GM23338 (cell line): ENCODE measurements around the gene EXOC6B. TPM values are rescaled to one million over a fixed set of nuclear protein-coding genes. Genes with fewer than 3 reads are reported as not detected.

Experiments used
- ATAC-seq: fragments of 200-7000 bp; cut with Tn5 transposase; 3 replicates; pipeline ENCODE4 v1.9.1; 2020
- DNase-seq: peaks from one replicate; pipeline ENCODE4 v3.0.0-alpha.2; 2015; ENCODE audit warnings: low spot score
- H2AFZ ChIP-seq: fragments of 200-600 bp; sonication (generic); 2 replicates; pipeline ENCODE4 v1.8.0; 2016; ENCODE audit warnings: antibody characterized with exemption, mild to moderate bottlenecking, moderate library complexity
- H3F3A ChIP-seq: fragments of 200-600 bp; sonication (generic); replicated peaks from 2 replicates; pipeline ENCODE4 v1.8.0; 2017; ENCODE audit warnings: antibody characterized with exemption, mixed run types, low read depth
- H3K27ac ChIP-seq: fragments of 200-600 bp; sonication (generic); 2 replicates; pipeline ENCODE4 v1.6.1; 2016; ENCODE audit warnings: low read depth
- H3K27me3 ChIP-seq: fragments of 200-600 bp; sonication (generic); 2 replicates; pipeline ENCODE4 v1.8.0; 2016; ENCODE audit warnings: mild to moderate bottlenecking, mixed run types, moderate library complexity; ENCODE audit not compliant: insufficient read depth
- H3K36me3 ChIP-seq: fragments of 200-600 bp; sonication (generic); 2 replicates; pipeline ENCODE4 v1.8.0; 2016; ENCODE audit warnings: mild to moderate bottlenecking; ENCODE audit not compliant: insufficient read depth
- H3K4me1 ChIP-seq: fragments of 200-600 bp; sonication (generic); 2 replicates; pipeline ENCODE4 v1.8.0; 2016; ENCODE audit warnings: mild to moderate bottlenecking, moderate library complexity; ENCODE audit not compliant: insufficient read depth
- H3K4me2 ChIP-seq: fragments of 200-600 bp; sonication (generic); 2 replicates; pipeline ENCODE4 v1.7.1; 2017; ENCODE audit warnings: mixed run types
- H3K4me3 ChIP-seq: fragments of 200-600 bp; sonication (generic); 2 replicates; pipeline ENCODE4 v1.6.1; 2016; ENCODE audit warnings: mixed run types
- H3K79me2 ChIP-seq: fragments of 200-600 bp; sonication (generic); replicated peaks from 2 replicates; pipeline ENCODE4 v1.8.0; 2017; ENCODE audit warnings: mild to moderate bottlenecking; ENCODE audit not compliant: insufficient read depth
- H3K9me2 ChIP-seq: fragments of 200-600 bp; sonication (generic); 2 replicates; pipeline ENCODE4 v1.8.0; 2017; ENCODE audit not compliant: insufficient read depth
- H4K20me1 ChIP-seq: fragments of 200-600 bp; sonication (generic); replicated peaks from 2 replicates; pipeline ENCODE4 v1.8.0; 2017; ENCODE audit warnings: mild to moderate bottlenecking; ENCODE audit not compliant: insufficient read depth
- H3K27ac Mint-ChIP-seq: 2 replicates; pipeline ENCODE4 v1.8.0; 2020; ENCODE audit warnings: inconsistent platforms, mild to moderate bottlenecking, moderate library complexity, mixed read lengths
- H3K27me3 Mint-ChIP-seq: 3 replicates; pipeline ENCODE4 v1.8.0; 2022; ENCODE audit warnings: low read depth, mild to moderate bottlenecking, moderate library complexity, mixed read lengths, inconsistent platforms; ENCODE audit not compliant: insufficient read depth, poor library complexity
- H3K36me3 Mint-ChIP-seq: 3 replicates; pipeline ENCODE4 v1.8.0; 2021; ENCODE audit warnings: low read depth, mild to moderate bottlenecking, inconsistent platforms, moderate library complexity, mixed read lengths
- H3K4me1 Mint-ChIP-seq: 3 replicates; pipeline ENCODE4 v1.8.0; 2020; ENCODE audit warnings: mild to moderate bottlenecking, inconsistent platforms, mixed read lengths
- H3K4me3 Mint-ChIP-seq: 3 replicates; pipeline ENCODE4 v1.8.0; 2021; ENCODE audit warnings: moderate library complexity, mild to moderate bottlenecking, inconsistent platforms, mixed read lengths
- H3K9me3 Mint-ChIP-seq: 3 replicates; pipeline ENCODE4 v1.8.0; 2020; ENCODE audit warnings: moderate library complexity, mild to moderate bottlenecking, inconsistent platforms, mixed read lengths
- CREB1 ChIP-seq: fragments of 250-450 bp; sonication (Bioruptor Pico); IDR thresholded peaks from 2 replicates; pipeline ENCODE4 v1.5.0; 2020; ENCODE audit warnings: low read depth, mild to moderate bottlenecking, moderate library complexity
- CTCF ChIP-seq, 2 experiments: fragments of 200-600 bp in 1 of 2; sonication (generic) in 1 of 2; conservative IDR thresholded peaks; 2 replicates each; pipeline versions ENCODE4 v1.5.1 to v1.6.1; 2016 to 2017; ENCODE audit warnings: antibody characterized with exemption in 2 of 2, low read depth in 2 of 2, mild to moderate bottlenecking in 2 of 2, moderate library complexity in 1 of 2
- EZH2 ChIP-seq: fragments of 200-600 bp; sonication (generic); IDR thresholded peaks from one replicate; pipeline ENCODE4 v1.8.0; 2017; ENCODE audit warnings: antibody characterized with exemption, mild to moderate bottlenecking, low read depth; ENCODE audit not compliant: unreplicated experiment
- EZH2phosphoT487 ChIP-seq: fragments of 200-600 bp; sonication (generic); IDR thresholded peaks from one replicate; pipeline ENCODE4 v1.8.1; 2018; ENCODE audit warnings: antibody characterized with exemption; ENCODE audit not compliant: unreplicated experiment
- JUNB ChIP-seq: IDR thresholded peaks from one replicate; pipeline ENCODE4 v1.6.1; 2016; ENCODE audit warnings: antibody characterized with exemption; ENCODE audit not compliant: unreplicated experiment
- NANOG ChIP-seq: IDR thresholded peaks from 2 replicates; pipeline ENCODE4 v1.6.1; 2016; ENCODE audit warnings: antibody characterized with exemption, borderline replicate concordance
- POLR2AphosphoS5 ChIP-seq: IDR thresholded peaks from 2 replicates; pipeline ENCODE4 v1.6.1; 2016; ENCODE audit warnings: antibody characterized with exemption, low read depth
- REST ChIP-seq: IDR thresholded peaks from one replicate; pipeline ENCODE4 v1.6.1; 2018; ENCODE audit warnings: antibody characterized with exemption; ENCODE audit not compliant: unreplicated experiment
- STAT1 ChIP-seq: IDR thresholded peaks from one replicate; pipeline ENCODE4 v1.6.1; 2016; ENCODE audit warnings: antibody characterized with exemption; ENCODE audit not compliant: unreplicated experiment
- ZNF114 ChIP-seq: fragments of 250-450 bp; sonication (Bioruptor Pico); IDR thresholded peaks from 2 replicates; pipeline ENCODE4 v1.5.0; 2020; ENCODE audit warnings: mild to moderate bottlenecking, moderate library complexity
- ZNF331 ChIP-seq: fragments of 250-450 bp; sonication (Bioruptor Pico); IDR thresholded peaks from 2 replicates; pipeline ENCODE4 v1.5.0; 2020; ENCODE audit warnings: low read depth, mild to moderate bottlenecking, moderate library complexity
- ZNF462 ChIP-seq: fragments of 250-450 bp; sonication (Bioruptor Pico); IDR thresholded peaks from 2 replicates; pipeline ENCODE4 v1.5.0; 2020; ENCODE audit warnings: mild to moderate bottlenecking, moderate library complexity
- polyA plus RNA-seq: library from polyadenylated mRNA; unstranded; fragments of >200 nt; fragmentation: Nextera tagmentation; extraction: Ambion mirVana; gene quantifications from 2 replicates; pipeline ENCODE4 v1.2.1, GENCODE V29; 2016
- total RNA-seq: library from RNA; depleted of rRNA; stranded (reverse); fragments of >200 nt; shearing (Covaris generic); gene quantifications from 2 replicates; pipeline ENCODE4 v1.2.3, GENCODE V29; 2014

Gene EXOC6B
- total and polyA plus RNA-seq, 2 experiments from 2014 or later, result 7.2 to 45.9 TPM

- Histone ChIP-seq H3K4me1 (no peaks in the 10 kb centered on the region), H3K4me3 (no peak overlapping the region), H2AFZ (no peak overlapping the region), H3K4me2 (no peak overlapping the region), H3K27me3 (no peaks in the 10 kb centered on the region), H3K9me2 (no peaks in the 10 kb centered on the region), H3F3A (no peaks in the 10 kb centered on the region), H3K79me2 (no peaks in the 10 kb centered on the region), H3K27ac (no peak overlapping the region), H4K20me1 (no peaks in the 10 kb centered on the region; the same call in 1 of the 2 replicates), H3K36me3 (no peaks in the 10 kb centered on the region)
- ATAC-seq (no peak), DNase-seq (no peak)
- H3K9me3 Mint-ChIP-seq, result peaks cover 7% of the 10 kb centered on the region; the same call in 2 of the 3 replicates
- H3K4me1 Mint-ChIP-seq, result no peaks in the 10 kb centered on the region
- H3K27ac Mint-ChIP-seq, result no peak overlapping the region
- peaks cover 2% of the 10 kb centered on the region for H3K27me3 Mint-ChIP-seq
- TF ChIP-seq CTCF (conservative IDR thresholded peaks at IDR 0.05; ENCODE audit: low read depth in 2 of 2), result no peak
- no peak for TF ChIP-seq EZH2phosphoT487
- no peak for TF ChIP-seq EZH2
- no peak for TF ChIP-seq ZNF331 (CRISPR knock-in tag)
- no peak for TF ChIP-seq ZNF114 (CRISPR knock-in tag)
- TF ChIP-seq POLR2AphosphoS5, result no peak
- TF ChIP-seq NANOG, result no peak
- no peak for TF ChIP-seq REST
- TF ChIP-seq ZNF462 (CRISPR knock-in tag), result no peak
- no peak for TF ChIP-seq JUNB
- TF ChIP-seq CREB1, result no peak
- TF ChIP-seq STAT1, result no peak
- H3K36me3 Mint-ChIP-seq, result peaks cover 10% of the 10 kb centered on the region
- H3K4me3 Mint-ChIP-seq, result no peak overlapping the region
These were observed 642.4 kb downstream of the EXOC6B start for GRCh38 chr2:72183466-72183865.
